Activated CD8-positive, alpha-beta memory T cell treated with anti-CD3 and anti-CD28 coated beads, Interleukin-2, amount 50 U/mL, for 4 hours (primary cell): ENCODE data around the gene CAMKK2.

Experiments used
- DNase-seq: peaks from one replicate; pipeline ENCODE4 v3.0.0-alpha.2; 2020

Gene CAMKK2

DNA sequence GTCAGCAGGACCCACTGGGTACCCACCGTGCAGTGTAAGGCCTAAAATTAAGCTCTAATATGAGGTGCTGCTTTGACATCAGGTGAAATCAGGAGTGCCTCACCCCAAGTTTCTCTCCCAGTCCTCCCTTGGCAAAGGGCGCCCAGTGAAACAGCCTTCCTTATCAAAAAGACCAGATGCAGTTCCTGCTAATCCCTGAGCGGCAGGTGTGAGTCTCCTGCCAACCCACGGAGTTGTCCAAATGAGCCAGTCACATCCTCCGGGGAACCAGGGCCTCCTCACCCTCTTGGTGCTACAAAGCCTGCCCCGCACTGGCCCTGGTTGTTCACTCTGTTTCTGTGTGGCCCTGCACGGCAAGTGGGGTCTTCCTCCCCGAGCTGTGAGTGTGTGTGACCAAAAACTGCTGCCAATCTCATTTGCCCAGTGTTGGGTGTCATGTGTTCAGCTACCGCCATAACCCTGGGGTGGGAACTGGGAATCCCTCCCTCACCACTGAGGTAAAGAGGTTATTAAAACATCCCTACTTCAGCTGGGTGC lies 106.8 kb downstream of the CAMKK2 start:
- no peak for DNase-seq

DNA sequence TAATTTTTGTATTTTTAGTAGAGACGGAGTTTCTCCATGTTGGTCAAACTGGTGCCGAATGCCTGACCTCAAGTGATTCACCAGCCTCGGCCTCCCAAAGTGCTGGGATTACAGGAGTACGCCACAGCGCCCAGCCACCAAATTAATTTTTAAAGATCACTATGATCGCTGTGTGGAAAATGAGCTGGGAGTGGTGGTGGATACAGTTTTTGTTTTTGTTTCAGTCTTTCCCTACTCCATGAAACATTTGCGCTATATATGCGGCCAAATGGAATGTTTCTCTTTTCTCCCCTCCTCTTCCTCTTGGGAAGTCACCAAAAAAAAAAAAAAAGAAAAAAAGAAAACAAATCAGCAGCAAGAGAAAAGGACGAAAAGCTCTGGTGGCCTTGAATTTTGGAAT lies 107.4 kb downstream of the CAMKK2 start:
- DNase-seq: no peak

DNA sequence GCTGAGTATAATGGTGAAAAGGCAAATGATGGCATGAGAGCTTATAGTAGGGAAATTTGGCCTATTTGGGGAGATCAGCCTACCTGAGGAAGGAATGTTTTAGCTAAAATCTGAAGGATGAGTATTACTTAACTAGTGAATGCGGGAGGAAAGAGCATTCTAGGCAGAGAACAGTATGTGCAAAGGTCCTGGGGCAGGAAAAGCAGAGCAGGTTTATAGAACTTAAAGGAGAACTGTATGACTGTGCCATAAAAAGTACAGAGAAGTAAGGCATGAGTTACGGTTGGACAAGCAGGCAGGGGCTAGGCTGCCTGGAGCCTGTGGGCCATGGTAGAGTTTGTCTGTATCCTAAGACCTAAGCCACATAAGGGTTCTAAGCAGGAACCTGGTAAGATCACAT lies 108.3 kb downstream of the CAMKK2 start:
- DNase-seq: no peak
